Liver (tissue), 9 donors: ENCODE data around the gene UACA. TPM values are rescaled to one million over a fixed set of nuclear protein-coding genes. Genes with fewer than 3 reads are reported as not detected.

Experiments used
- DNase-seq: peaks from one replicate; pipeline ENCODE4 v3.0.0-alpha.2; 2017; ENCODE audit warnings: low spot score
- H3K27ac ChIP-seq, 2 donors: one replicate each; pipeline ENCODE4 v1.7.0; 2013; ENCODE audit warnings: inconsistent platforms in 2 of 2, low read length in 2 of 2, control low read depth in 1 of 2, low read depth in 1 of 2, mild to moderate bottlenecking in 1 of 2
- H3K27me3 ChIP-seq, 4 donors: one replicate each; pipeline versions ENCODE4 v1.6.1 to v1.7.0; 2013; ENCODE audit warnings: low read length in 3 of 4, inconsistent platforms in 1 of 4, mild to moderate bottlenecking in 1 of 4, moderate library complexity in 1 of 4; ENCODE audit not compliant: control insufficient read depth in 4 of 4, insufficient read depth in 4 of 4
- H3K36me3 ChIP-seq, 4 donors: one replicate each; pipeline versions ENCODE4 v1.6.1 to v1.7.0; 2013; ENCODE audit warnings: low read length in 3 of 4, mild to moderate bottlenecking in 3 of 4, low read depth in 1 of 4, moderate library complexity in 1 of 4; ENCODE audit not compliant: control insufficient read depth in 4 of 4, insufficient read depth in 3 of 4
- H3K4me1 ChIP-seq, 4 donors: one replicate each; pipeline versions ENCODE4 v1.6.1 to v1.7.0; 2013; ENCODE audit warnings: low read length in 3 of 4, mild to moderate bottlenecking in 3 of 4, moderate library complexity in 1 of 4; ENCODE audit not compliant: control insufficient read depth in 4 of 4, insufficient read depth in 4 of 4
- H3K4me3 ChIP-seq, 3 donors: one replicate each; pipeline versions ENCODE4 v1.6.1 to v1.7.0; 2013; ENCODE audit warnings: low read length in 3 of 3, control low read depth in 1 of 3, low read depth in 1 of 3, mild to moderate bottlenecking in 1 of 3
- H3K9ac ChIP-seq, 2 donors: one replicate each; pipeline ENCODE4 v1.7.0; 2013; ENCODE audit warnings: low read length in 2 of 2, mild to moderate bottlenecking in 2 of 2, moderate library complexity in 2 of 2, control low read depth in 1 of 2, low read depth in 1 of 2
- H3K9me3 ChIP-seq, 4 donors: one replicate each; pipeline versions ENCODE4 v1.6.1 to v1.7.0; 2013; ENCODE audit warnings: low read length in 3 of 4; ENCODE audit not compliant: control insufficient read depth in 4 of 4
- EGR1 ChIP-seq, 2 donors: IDR thresholded peaks; 2 replicates each; pipeline ENCODE4 v1.6.1; 2016 to 2018; ENCODE audit warnings: antibody characterized with exemption in 2 of 2, low read depth in 2 of 2
- FOXA1 ChIP-seq: IDR thresholded peaks from 2 replicates; pipeline ENCODE4 v1.6.1; 2016; ENCODE audit warnings: antibody characterized with exemption
- FOXA2 ChIP-seq: IDR thresholded peaks from 2 replicates; pipeline ENCODE4 v1.6.1; 2016; ENCODE audit warnings: antibody characterized with exemption
- GABPA ChIP-seq, 2 donors: IDR thresholded peaks in 1 of 2; conservative IDR thresholded peaks in 1 of 2; 2 replicates each; pipeline ENCODE4 v1.6.1; 2016; ENCODE audit warnings: antibody characterized with exemption in 2 of 2, mild to moderate bottlenecking in 1 of 2, moderate library complexity in 1 of 2
- HNF4A ChIP-seq, 2 donors: conservative IDR thresholded peaks; 2 replicates each; pipeline ENCODE4 v1.6.1; 2016; ENCODE audit warnings: antibody characterized with exemption in 2 of 2, mild to moderate bottlenecking in 2 of 2
- HNF4G ChIP-seq: IDR thresholded peaks from 2 replicates; pipeline ENCODE4 v1.6.1; 2016; ENCODE audit warnings: antibody characterized with exemption
- JUND ChIP-seq, 2 donors: IDR thresholded peaks; 2 replicates each; pipeline ENCODE4 v1.6.1; 2016; ENCODE audit warnings: antibody characterized with exemption in 2 of 2
- NR2F2 ChIP-seq: IDR thresholded peaks from 2 replicates; pipeline ENCODE4 v1.6.1; 2016; ENCODE audit warnings: antibody characterized with exemption
- RAD21 ChIP-seq, 2 donors: IDR thresholded peaks; 2 replicates each; pipeline ENCODE4 v1.6.1; 2016; ENCODE audit warnings: antibody characterized with exemption in 2 of 2, mild to moderate bottlenecking in 2 of 2
- REST ChIP-seq: IDR thresholded peaks from 2 replicates; pipeline ENCODE4 v1.6.1; 2016; ENCODE audit warnings: antibody characterized with exemption, mild to moderate bottlenecking
- RXRA ChIP-seq, 2 donors: IDR thresholded peaks; 2 replicates each; pipeline ENCODE4 v1.6.1; 2017 to 2018; ENCODE audit warnings: antibody characterized with exemption in 2 of 2, mild to moderate bottlenecking in 1 of 2
- SP1 ChIP-seq: IDR thresholded peaks from 2 replicates; pipeline ENCODE4 v1.6.1; 2018; ENCODE audit warnings: antibody characterized with exemption, mild to moderate bottlenecking
- TAF1 ChIP-seq: conservative IDR thresholded peaks from 2 replicates; pipeline ENCODE4 v1.6.1; 2016; ENCODE audit warnings: antibody characterized with exemption, mild to moderate bottlenecking
- YY1 ChIP-seq: IDR thresholded peaks from 2 replicates; pipeline ENCODE4 v1.6.1; 2016; ENCODE audit warnings: antibody characterized with exemption, mild to moderate bottlenecking
- WGBS: extraction: QIAGEN DNeasy Blood & Tissue Kit; methylation state at CpG from one replicate; pipeline ENCODE4 v1.1.7; 2013; 5-methylcytosine and 5-hydroxymethylcytosine counted together
- polyA plus RNA-seq, 2 donors: library from polyadenylated mRNA; stranded (reverse) in 1 of 2; unstranded in 1 of 2; fragments of 200-250 nt in 1 of 2; fragments of >200 nt in 1 of 2; fragmentation: Nextera tagmentation in 1 of 2; extraction: Ambion mirVana in 1 of 2; gene quantifications; one replicate each; pipeline versions ENCODE4 v1.2.1 to v1.2.3, GENCODE V29; 2013 to 2015
- total RNA-seq, 2 donors: library from RNA; depleted of rRNA; stranded (reverse); fragments of >200 nt; gene quantifications; one replicate each; pipeline ENCODE4 v1.2.3, GENCODE V29; 2014
- TF ChIP-seq, protein P1 (sequence below): IDR thresholded peaks from 2 replicates; pipeline ENCODE4 v1.6.1; 2016; ENCODE audit warnings: antibody characterized with exemption
- TF ChIP-seq, protein P2 (sequence below): IDR thresholded peaks from 2 replicates; pipeline ENCODE4 v1.6.1; 2016; ENCODE audit warnings: antibody characterized with exemption
- TF ChIP-seq, protein P3 (sequence below): fragments of 150-350 bp; IDR thresholded peaks from 2 replicates; pipeline ENCODE4 v1.5.1; 2017; ENCODE audit warnings: improper control_type of control experiment, low read depth, low read length; ENCODE audit not compliant: missing input control
- TF ChIP-seq, protein P4 (sequence below): IDR thresholded peaks from 2 replicates; pipeline ENCODE4 v1.6.1; 2016; ENCODE audit warnings: antibody characterized with exemption
- donor health status: healthy.
- donor health status: healthy.
- donor health status: healthy.
- donor health status: healthy.
- donor health status: healthy.

UACA gene
- total and polyA plus RNA-seq, 4 donors, result 3.9 to 16.0 (median 10.0) TPM

- Histone ChIP-seq H3K27ac (no peak overlapping the region), H3K27me3 (no peaks in the 10 kb centered on the region), H3K9ac (no peak overlapping the region), H3K9me3 (no peaks in the 10 kb centered on the region), H3K4me3 (no peak overlapping the region), H3K4me1 (peaks cover 0 to 2% (median 2%) of the 10 kb centered on the region in 4 donors), H3K36me3 (no peaks in the 10 kb centered on the region)
- DNase-seq, result no peak
- 90% methylated on average over 12 of the region's 12 CpGs for WGBS
- no peak for TF ChIP-seq SP1
- TF ChIP-seq, protein P1, sequence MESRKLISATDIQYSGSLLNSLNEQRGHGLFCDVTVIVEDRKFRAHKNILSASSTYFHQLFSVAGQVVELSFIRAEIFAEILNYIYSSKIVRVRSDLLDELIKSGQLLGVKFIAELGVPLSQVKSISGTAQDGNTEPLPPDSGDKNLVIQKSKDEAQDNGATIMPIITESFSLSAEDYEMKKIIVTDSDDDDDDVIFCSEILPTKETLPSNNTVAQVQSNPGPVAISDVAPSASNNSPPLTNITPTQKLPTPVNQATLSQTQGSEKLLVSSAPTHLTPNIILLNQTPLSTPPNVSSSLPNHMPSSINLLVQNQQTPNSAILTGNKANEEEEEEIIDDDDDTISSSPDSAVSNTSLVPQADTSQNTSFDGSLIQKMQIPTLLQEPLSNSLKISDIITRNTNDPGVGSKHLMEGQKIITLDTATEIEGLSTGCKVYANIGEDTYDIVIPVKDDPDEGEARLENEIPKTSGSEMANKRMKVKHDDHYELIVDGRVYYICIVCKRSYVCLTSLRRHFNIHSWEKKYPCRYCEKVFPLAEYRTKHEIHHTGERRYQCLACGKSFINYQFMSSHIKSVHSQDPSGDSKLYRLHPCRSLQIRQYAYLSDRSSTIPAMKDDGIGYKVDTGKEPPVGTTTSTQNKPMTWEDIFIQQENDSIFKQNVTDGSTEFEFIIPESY, result no peak
- no peak for TF ChIP-seq NR2F2
- TF ChIP-seq, protein P2, sequence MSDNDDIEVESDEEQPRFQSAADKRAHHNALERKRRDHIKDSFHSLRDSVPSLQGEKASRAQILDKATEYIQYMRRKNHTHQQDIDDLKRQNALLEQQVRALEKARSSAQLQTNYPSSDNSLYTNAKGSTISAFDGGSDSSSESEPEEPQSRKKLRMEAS, result no peak
- TF ChIP-seq GABPA (IDR thresholded peaks at IDR 0.05 in 1 of 2, conservative IDR thresholded peaks at IDR 0.05 in 1 of 2), result no peak
- TF ChIP-seq HNF4G, result no peak
- no peak for TF ChIP-seq JUND (IDR thresholded peaks at IDR 0.05)
- TF ChIP-seq HNF4A (conservative IDR thresholded peaks at IDR 0.05), result no peak
- TF ChIP-seq REST, result no peak
Measured at GRCh38 chr15:70794596-70795310, 31.4 kb upstream of the UACA start.

- H3K4me3 ChIP-seq, result no peak overlapping the region
- no peak for DNase-seq
Measured at GRCh38 chr15:70793694-70794093, 30.3 kb upstream of the UACA start.

More at GRCh38 chr15:70793694-70794093, 30.3 kb upstream of the UACA start:
- 88% methylated on average over 6 of the region's 6 CpGs for WGBS
- Histone ChIP-seq H3K27ac (no peak overlapping the region), H3K9me3 (no peaks in the 10 kb centered on the region), H3K4me1 (no peaks in the 10 kb centered on the region), H3K27me3 (no peaks in the 10 kb centered on the region), H3K9ac (no peak overlapping the region), H3K36me3 (no peaks in the 10 kb centered on the region)
- TF ChIP-seq SP1, result no peak
- no peak for TF ChIP-seq TAF1
- no peak for TF ChIP-seq EGR1 (IDR thresholded peaks at IDR 0.05; ENCODE audit: low read depth in 2 of 2)
- TF ChIP-seq HNF4A (conservative IDR thresholded peaks at IDR 0.05), result no peak
- TF ChIP-seq, protein P3, sequence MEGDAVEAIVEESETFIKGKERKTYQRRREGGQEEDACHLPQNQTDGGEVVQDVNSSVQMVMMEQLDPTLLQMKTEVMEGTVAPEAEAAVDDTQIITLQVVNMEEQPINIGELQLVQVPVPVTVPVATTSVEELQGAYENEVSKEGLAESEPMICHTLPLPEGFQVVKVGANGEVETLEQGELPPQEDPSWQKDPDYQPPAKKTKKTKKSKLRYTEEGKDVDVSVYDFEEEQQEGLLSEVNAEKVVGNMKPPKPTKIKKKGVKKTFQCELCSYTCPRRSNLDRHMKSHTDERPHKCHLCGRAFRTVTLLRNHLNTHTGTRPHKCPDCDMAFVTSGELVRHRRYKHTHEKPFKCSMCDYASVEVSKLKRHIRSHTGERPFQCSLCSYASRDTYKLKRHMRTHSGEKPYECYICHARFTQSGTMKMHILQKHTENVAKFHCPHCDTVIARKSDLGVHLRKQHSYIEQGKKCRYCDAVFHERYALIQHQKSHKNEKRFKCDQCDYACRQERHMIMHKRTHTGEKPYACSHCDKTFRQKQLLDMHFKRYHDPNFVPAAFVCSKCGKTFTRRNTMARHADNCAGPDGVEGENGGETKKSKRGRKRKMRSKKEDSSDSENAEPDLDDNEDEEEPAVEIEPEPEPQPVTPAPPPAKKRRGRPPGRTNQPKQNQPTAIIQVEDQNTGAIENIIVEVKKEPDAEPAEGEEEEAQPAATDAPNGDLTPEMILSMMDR, result no peak
- no peak for TF ChIP-seq FOXA1
- TF ChIP-seq HNF4G, result no peak
- TF ChIP-seq RXRA (IDR thresholded peaks at IDR 0.05), result no peak
- TF ChIP-seq YY1, result no peak
- no peak for TF ChIP-seq JUND (IDR thresholded peaks at IDR 0.05)
- TF ChIP-seq, protein P2, result no peak
- no peak for TF ChIP-seq RAD21 (IDR thresholded peaks at IDR 0.05)
- TF ChIP-seq, protein P4, sequence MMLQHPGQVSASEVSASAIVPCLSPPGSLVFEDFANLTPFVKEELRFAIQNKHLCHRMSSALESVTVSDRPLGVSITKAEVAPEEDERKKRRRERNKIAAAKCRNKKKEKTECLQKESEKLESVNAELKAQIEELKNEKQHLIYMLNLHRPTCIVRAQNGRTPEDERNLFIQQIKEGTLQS, result no peak
- TF ChIP-seq FOXA2, result no peak
